ENCODE results near the gene PPP1R3A.

- TF ChIP-seq CTCF (IDR thresholded peaks at IDR 0.05 in 2 of 3, conservative IDR thresholded peaks at IDR 0.05 in 1 of 3; ENCODE audit: borderline replicate concordance in 1 of 3, insufficient read depth in 1 of 3, low read depth in 2 of 3, low read length in 2 of 3) (no peak), REST (IDR thresholded peaks at IDR 0.05; ENCODE audit: low read depth) (no peak), TCF7L2 (IDR thresholded peaks at IDR 0.05; ENCODE audit: borderline replicate concordance, extremely low read depth, insufficient read depth, insufficient read length) (no peak), YY1 (IDR thresholded peaks at IDR 0.05; ENCODE audit: extremely low read depth, insufficient replicate concordance, low read depth, low read length) (no peak), ZBTB33 (IDR thresholded peaks at IDR 0.05; ENCODE audit: extremely low read depth, insufficient replicate concordance, low read length) (no peak)
Measured at GRCh38 chr7:113828581-113828980, 90.2 kb downstream of the PPP1R3A start.
